NCI-H2227 treated with DMSO at 0.1 percent for 48 hours (cell line): ENCODE measurements around the gene ADPRHL1.
A peak's percentile ranks its signal among the peaks of the same experiment; 100 is the strongest.
"Not testable (repeated sequence)": the region's sequence is repeated elsewhere in the genome, so short reads cannot be mapped to it uniquely, and the experiment has no call there.

Source experiments
- DNase-seq: peaks from one replicate; lab custom pipeline; 2025; lab: John Stamatoyannopoulos, UW

ADPRHL1 gene

DNA sequence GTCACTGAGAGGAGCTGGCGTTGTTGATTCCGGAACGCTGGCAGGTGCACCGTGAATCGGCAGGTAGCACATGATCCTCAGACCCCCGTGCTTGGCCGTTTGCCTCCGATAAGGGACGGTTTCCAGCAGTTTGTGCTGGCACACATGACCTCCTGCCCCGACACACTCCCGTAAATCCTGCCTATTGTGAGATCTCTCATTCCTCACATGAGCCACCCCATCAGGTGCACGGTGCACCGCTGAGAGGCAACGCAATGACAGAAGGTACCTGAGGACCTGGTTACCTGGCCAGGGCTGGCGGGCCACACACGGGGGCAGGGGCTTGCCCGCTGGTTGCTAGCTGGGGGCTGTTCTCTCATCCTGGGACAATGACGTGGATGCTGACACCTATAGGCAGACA lies 2.1 kb upstream of the ADPRHL1 start:
- no peak for DNase-seq

GRCh38 chr13:113454936-113455335 lies 1.6 kb upstream of the ADPRHL1 start:
- no peak for DNase-seq

DNA sequence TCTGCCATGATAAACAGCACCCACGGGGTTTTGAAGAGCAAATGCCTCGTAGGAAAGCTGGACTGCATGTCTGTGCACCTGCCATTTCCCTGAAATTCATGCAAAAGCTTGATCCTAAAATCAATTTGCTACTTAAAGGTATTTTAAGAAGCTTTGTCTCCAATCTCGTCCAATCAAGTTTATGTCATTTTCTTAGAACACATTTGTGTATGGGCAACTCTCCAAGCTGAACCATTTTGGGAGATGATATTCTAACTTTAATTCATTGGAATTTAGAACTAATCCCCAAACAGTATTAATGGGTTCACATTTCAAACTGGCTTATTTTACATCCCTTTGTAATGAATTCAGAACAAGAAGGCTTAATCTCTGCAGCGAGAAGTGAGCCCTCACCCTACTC lies 822 bp downstream of the ADPRHL1 start:
- DNase-seq, result no peak

- DNase-seq, result no peak
Measured at GRCh38 chr13:113451951-113452421, 1.3 kb downstream of the ADPRHL1 start.

DNA sequence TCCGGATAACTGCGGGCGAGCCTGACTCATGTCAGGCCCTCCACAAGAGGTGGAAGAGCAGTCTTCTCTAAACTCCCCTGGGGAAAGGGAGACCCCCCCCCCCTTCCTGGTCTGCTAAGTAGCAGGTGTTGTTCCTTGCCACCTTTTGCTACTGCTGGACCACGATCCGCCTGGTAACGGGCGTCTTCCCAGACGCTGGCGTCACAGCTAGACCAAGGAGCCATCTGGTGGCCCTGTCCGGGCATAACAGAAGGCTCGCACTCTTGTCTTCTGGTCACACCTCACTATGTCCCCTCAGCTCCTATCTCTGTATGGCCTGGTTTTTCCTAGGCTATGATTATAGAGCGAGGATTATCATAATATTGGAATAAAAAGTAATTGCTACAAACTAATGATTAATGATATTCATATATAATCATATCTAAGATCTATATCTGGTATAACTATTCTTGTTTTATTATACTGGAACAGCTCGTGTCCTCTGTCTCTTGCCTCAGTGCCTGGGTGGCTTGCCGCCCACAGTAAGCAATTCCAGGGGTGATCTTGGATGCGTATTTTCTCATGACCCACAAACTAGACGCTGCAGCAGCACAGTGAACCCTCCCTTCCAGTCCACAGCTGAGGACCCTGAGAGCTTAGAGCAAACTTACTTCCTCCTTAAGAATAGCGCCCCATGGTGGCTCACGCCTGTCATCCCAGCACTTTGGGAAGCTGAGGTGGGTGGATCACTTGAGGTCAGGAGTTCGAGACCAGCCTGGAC lies 2.2 kb downstream of the ADPRHL1 start:
- not testable (repeated sequence) for DNase-seq

DNA sequence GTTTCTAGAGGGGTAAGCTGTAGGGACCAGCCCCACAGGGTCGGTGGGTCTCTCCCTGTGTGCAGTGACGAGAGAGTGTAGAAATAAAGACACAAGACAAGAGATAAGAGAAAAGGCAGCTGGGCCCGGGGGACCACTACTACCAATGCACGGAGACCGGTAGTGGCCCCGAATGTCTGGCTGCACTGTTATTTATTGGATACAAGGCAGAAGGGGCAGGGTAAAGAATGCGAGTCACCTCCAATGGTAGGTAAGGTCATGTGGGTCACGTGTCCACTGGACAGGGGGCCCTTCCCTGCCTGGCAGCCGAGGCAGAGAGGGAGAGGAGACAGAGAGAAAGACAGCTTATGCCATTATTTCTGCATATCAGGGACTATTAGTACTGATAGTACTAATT lies 2.9 kb downstream of the ADPRHL1 start:
- DNase-seq, result not testable (repeated sequence)

- no peak for DNase-seq
Measured at GRCh38 chr13:113449693-113450347, 3.5 kb downstream of the ADPRHL1 start.

DNA sequence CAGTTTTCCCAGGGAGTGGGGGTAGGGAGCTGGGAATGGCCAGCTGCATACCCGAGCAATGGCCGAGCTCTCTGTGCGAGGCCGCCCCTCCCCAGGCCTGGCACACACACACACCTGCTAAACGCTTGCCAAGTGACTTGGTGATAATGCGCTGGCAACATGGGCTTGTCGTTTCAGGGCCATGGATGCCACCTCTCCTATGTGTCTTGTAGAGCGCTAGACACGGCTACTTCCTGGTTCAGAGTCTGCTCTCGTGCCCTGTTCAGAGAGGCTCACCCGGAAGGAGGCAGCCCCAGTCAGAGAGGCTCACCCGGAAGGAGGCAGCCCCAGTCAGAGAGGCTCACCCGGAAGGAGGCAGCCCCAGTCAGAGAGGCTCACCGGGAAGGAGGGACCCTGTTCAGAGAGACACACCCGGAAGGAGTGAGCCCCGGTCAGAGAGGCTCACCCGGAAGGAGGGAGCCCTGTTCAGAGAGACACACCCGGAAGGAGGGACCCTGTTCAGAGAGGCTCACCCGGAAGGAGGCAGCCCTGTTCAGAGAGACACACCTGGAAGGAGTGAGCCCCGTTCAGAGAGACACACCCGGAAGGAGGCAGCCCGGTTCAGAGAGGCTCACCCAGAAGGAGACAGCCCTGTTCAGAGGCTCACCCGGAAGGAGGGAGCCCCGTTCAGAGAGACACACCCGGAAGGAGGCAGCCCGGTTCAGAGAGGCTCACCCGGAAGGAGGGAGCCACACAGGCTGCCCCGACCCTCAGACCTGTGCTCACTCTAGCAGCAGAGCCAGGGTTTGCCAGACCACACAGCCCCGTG lies 4.2 kb downstream of the ADPRHL1 start:
- DNase-seq, result peak; percentile 86

DNA sequence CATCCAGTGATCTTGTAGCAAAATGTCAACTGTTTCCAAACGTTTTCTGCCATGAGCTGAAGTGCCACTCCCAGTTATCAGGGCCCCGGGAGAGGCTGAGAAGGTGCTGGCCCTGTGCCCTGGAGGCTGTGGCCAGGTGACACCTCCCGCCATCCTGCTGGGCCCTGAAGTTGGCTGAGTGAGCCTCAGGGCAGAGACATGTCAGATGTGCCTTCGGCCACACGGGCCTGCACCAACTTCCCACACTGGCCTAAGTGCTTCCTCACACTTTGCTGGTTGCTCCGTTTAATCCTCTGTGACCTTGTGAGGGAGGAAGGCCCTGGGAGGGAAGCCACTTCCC lies 4.8 kb downstream of the ADPRHL1 start:
- DNase-seq, result no peak

- no peak for DNase-seq
Measured at GRCh38 chr13:113447596-113447995, 5.7 kb downstream of the ADPRHL1 start.

DNA sequence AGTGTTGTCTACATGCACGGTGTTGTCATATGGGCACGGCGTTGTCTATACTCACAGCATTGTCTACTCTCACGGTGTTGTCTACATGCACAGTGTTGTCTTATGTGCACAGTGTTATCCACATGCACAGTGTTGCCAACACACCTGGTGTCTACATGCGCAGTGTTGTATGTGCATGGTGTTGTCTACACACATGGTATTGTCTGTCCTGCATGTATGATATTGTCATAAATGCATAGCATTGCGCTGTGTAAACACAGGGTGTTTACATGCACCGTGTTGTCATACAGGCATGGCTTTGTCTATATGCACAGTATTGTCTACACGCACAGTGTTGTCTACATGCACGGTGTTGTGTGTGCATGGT lies 6.8 kb downstream of the ADPRHL1 start:
- no peak for DNase-seq

DNA sequence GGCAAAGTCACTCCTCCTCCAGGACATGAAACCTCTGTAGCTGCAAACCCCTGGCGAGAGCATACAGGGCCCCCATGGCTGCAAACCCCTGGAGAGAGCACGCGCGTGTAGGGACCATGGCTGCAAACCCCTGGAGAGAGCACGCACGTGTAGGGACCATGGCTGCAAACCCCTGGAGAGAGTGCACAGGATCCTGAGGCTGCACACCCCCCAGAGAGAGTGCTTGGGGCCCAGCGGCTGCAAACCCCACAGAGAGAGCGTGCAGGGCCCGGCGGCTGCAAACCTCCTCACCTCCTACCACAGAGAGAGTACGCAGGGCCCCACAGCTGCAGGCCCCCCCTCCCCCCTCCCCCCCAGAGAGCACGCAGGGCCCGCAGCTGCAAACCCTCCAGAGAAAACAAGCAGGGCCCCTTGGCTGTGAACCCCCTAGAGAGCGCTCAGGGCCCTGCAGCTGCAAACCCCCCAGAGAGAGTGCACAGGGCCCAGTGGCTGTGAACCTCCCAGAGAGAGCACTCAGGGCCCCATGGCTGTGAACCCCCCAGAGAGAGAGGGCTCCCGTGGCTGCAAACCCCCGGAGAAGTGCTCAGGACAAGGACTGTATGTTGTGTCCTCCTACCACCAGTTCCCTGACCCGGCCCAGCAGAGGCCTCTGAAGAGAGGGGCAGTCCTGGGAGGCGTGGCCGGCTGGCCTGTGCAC lies 7.3 kb downstream of the ADPRHL1 start:
- DNase-seq, result no peak

GRCh38 chr13:113443991-113444390 lies 9.3 kb downstream of the ADPRHL1 start:
- no peak for DNase-seq

- DNase-seq, result no peak
Measured at GRCh38 chr13:113442985-113443362, 10.3 kb downstream of the ADPRHL1 start.

DNA sequence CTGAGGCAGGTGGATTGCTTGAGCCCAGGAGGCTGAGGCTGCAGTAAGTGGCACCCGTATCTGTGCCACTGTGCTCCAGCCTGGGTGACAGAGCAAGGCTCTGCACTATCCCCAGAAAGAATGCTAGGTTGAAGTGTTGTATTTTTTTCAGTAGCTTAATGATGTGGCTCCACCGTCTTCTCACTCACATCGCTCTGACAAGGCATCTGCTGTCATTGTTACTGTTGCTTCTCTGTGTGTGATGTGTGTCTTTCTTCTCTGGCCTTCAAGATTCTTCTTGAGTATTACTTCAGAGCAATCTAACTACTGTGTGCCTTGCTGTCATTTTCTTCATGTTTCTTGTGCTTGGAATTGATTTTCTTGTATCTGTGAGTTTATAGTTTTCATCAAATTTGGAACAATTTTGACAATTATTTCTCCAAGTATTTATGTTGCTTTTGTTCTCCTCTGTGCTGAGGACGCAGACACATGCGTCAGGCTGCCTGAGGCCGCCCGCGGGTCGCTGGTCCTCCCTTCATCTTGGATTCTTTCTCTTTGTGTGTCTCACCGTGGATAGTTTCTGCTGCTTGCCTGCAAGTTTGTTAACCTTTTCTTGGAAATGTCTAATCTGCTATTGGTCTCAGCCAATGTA lies 10.8 kb downstream of the ADPRHL1 start:
- DNase-seq, result no peak

- DNase-seq, result no peak
Measured at GRCh38 chr13:113441661-113442060, 11.6 kb downstream of the ADPRHL1 start.

DNA sequence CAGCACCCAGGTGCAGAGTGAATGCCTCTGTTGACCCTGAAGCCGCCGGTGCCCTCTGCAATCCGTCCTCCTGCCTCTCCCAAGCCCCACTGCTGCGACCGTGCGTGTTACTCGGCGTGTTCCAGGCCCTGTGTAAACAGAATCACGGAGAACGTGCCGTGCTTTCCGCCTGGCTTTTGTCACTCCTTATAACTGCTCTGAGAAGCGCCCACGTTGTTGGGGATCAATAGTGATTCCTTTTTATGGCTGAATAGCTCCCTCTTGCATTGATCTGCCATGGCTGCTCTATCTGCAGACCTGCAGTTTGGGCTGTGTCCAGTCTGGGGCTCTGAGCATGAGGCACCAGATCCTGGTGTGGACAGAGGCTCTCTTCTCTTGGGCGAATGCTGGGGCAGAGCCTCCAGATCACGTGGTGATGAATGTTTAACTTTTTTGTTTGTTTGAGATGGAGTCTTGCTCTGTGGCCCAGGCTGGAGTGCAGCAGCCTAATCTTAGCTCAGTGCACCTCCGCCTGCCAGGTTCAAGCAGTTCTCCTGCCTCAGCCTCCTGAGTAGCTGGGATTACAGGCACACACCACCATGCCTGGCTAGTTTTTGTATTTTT lies 15.8 kb downstream of the ADPRHL1 start:
- no peak for DNase-seq

GRCh38 chr13:113436866-113437265 lies 16.4 kb downstream of the ADPRHL1 start:
- not testable (repeated sequence) for DNase-seq

- DNase-seq, result not testable (repeated sequence)
Measured at GRCh38 chr13:113435907-113436306, 17.4 kb downstream of the ADPRHL1 start.

GRCh38 chr13:113433391-113433916 lies 19.8 kb downstream of the ADPRHL1 start:
- DNase-seq, result no peak
